ENCODE results near the gene CFAP221.

Gene CFAP221

DNA sequence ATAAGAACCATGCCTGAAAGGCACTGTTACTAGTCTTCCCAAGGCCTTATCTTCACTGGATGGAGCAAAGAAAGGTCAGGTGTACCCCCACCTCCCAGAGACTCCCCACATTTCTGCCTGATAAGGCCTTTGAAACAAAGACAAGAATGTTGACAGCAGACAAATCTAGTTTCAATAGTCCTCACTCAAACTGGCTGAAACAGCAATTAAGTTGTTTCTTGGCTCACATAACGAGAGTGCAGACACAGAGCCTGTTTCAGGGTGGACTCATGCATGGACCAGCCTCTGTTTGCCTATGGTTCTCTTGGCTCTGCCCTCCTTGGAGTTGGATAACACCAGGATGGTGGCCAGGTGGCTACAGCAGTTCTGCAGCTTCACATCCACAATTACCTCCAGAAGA is 7.5 kb upstream of the CFAP221 start:
- DNase-seq (ENCODE audit: low spot score), result no peak

DNA sequence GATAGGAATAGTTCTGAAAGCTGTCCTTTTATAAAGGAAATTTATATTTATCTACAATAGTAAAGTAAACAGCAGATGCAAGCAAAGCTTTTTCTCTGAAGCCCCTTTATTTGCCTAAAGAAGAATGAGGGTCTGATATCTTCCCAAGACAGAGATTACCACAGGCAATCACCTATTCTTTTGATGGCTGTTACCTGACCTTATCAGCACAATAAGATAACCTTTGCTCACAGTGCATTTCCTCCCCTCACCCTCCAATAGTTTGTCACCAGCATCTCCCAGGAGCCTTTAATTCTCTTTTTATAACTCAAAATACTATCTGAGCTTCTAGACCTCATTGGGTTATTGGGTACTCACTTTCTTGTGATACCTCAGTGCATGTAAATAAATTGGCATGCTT is 6.5 kb upstream of the CFAP221 start:
- no peak for DNase-seq (ENCODE audit: low spot score)

GRCh38 chr2:119541476-119541875 is 2.8 kb upstream of the CFAP221 start:
- no peak for DNase-seq (ENCODE audit: low spot score)

- no peak for DNase-seq (ENCODE audit: low spot score)
Observed at GRCh38 chr2:119544939-119545475, 758 bp downstream of the CFAP221 start.

DNA sequence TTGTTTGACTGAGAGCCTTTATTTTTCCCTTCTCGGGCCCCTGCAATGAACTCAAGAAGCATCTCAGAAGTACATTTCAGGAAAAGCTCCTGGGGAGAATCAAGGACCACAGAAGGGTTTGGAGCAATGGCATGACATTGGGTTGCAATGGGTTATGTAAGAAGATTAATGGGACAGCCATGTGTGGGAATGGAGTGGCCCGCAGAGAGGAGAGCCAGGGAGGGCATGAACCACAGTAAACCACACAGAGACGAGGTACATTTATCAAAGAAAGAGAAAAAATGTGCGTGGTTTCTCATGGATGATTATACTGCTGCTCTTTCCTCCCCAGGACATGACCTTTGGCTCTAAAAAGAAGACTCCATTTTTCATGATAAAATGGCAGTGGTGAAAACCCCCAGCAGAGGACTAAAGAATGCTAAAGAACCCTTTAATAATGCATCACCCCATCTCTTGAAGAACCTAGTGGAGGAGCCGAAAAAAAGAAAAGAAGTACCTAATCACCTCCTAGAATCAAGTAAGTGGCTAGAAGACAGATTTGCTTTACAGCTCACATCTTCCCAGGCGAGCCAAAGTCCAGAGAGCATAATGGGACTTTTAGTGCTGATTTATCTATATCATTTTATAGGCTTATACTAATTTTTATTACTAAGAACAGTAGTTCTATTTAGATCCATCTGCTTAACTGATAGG is 1.7 kb downstream of the CFAP221 start:
- DNase-seq (ENCODE audit: low spot score), result no peak

DNA sequence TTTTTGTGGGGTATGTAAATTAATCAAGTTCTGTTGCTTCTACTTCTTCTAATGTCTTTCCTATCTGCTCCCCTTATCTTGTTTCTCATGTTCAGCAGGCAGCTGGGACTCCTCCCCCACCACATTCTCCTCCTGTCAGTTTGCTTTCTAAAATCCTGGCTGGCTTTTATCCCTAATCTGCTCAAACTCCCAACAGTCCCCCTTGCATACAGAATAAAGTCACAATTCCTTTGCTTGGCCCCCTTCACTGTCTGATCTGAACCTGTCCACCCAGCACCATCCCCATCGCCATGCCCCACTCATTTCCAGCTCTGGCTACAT is 2.2 kb downstream of the CFAP221 start:
- DNase-seq (ENCODE audit: low spot score), result no peak

- DNase-seq (ENCODE audit: low spot score), result no peak
Observed at GRCh38 chr2:119548516-119549120, 4.4 kb downstream of the CFAP221 start.

DNA sequence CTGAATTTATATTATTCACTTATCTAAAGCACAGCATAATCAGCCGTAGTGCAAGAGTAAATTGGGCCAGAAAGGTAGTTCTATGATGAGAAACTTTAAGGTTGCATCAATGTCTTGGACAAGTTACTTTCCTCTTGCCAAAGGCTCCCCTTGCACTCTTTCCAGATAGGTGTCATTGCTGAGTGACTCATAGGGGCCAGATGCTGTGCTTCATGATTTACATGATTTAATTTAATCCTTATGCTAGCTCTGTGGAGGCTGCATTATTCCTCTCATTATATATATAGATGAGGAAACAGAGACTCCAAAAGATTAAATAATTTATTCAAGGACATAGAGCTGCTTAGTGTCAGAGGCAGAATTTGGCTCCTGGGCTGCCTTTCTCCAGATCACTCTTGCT is 5.0 kb downstream of the CFAP221 start:
- DNase-seq (ENCODE audit: low spot score), result no peak

DNA sequence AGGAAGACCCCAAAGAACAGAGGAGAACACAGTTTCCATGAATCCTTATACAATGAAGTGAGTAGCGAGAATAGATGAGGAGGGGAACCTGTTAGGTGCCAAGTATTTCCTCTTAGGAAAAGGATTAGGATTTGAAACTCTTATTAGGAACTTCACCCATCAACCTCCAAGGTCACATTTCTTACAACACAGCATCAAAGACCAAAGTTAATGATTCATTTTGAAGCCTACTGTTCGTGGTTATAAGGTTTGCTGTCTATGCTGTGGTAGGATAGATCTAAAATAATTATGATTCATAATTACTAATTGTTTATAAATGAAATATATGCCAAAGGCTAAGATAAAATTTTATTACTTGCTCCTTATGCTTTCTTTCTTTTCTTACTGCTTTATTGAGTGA is 6.1 kb downstream of the CFAP221 start:
- DNase-seq (ENCODE audit: low spot score), result peak; percentile 25

DNA sequence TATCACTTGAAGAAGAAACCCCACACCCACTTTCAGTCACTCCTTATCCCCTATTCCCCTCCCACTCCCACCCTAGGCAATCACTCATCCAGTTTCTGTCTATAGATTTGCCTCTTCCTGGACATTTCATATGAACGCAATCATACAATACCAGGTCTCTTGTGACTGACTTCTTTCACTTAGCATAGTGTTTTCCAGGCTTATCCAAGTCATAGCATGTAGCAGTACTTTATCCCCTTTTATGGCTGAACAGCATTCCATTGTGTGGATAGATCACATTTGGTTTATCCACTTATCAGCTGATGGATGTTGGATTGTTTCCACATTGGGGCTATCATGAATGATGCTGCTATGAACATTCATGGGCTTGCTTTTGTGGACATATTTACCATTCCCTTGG is 6.6 kb downstream of the CFAP221 start:
- no peak for DNase-seq (ENCODE audit: low spot score)

DNA sequence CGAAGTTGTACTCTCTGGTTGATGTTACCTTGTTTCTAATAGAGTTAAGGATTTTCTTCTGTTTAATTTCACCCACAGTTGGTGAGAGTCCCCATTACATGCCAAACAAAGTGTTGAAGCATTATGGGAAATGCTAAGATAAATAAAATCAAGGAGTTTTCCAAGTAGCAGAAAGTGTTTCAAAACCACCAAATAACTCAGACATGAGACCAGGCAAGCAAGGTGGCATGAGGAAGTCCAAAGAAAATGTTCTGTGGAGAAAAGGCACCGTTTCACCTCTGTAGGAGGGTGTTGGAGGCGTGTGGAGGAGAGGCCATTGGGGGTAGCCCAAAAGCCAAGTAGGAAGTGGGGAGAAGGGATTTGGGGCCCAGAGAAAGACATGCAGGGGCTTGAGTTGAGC is 8.7 kb downstream of the CFAP221 start:
- DNase-seq (ENCODE audit: low spot score), result no peak

- no peak for DNase-seq (ENCODE audit: low spot score)
Observed at GRCh38 chr2:119553687-119554344, 9.6 kb downstream of the CFAP221 start.

GRCh38 chr2:119565481-119565880 is 21.2 kb downstream of the CFAP221 start:
- no peak for DNase-seq (ENCODE audit: low spot score)

DNA sequence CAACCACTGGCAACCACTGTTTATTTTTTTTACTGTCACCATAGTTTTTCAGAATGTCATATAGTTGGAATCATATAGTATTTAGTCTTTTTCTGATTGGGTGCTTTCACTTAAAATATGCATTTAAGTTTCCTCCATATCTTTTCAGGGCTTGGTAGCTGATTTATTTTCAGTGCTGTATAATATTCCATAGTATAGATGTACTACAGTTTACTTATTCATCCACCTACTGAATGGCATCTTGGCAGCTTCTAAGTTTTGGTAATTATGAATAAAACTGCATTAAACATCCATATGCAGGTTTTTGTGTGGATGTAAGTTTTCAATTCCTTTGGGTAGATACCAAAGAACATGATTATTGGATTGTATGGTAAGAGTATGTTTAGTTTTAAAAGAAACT is 23.0 kb downstream of the CFAP221 start:
- no peak for DNase-seq (ENCODE audit: low spot score)

- no peak for DNase-seq (ENCODE audit: low spot score)
Observed at GRCh38 chr2:119574108-119574815, 30.0 kb downstream of the CFAP221 start.

- DNase-seq (ENCODE audit: low spot score), result no peak
Observed at GRCh38 chr2:119574864-119575263, 30.6 kb downstream of the CFAP221 start.

GRCh38 chr2:119575439-119575838 is 31.2 kb downstream of the CFAP221 start:
- DNase-seq (ENCODE audit: low spot score), result no peak

DNA sequence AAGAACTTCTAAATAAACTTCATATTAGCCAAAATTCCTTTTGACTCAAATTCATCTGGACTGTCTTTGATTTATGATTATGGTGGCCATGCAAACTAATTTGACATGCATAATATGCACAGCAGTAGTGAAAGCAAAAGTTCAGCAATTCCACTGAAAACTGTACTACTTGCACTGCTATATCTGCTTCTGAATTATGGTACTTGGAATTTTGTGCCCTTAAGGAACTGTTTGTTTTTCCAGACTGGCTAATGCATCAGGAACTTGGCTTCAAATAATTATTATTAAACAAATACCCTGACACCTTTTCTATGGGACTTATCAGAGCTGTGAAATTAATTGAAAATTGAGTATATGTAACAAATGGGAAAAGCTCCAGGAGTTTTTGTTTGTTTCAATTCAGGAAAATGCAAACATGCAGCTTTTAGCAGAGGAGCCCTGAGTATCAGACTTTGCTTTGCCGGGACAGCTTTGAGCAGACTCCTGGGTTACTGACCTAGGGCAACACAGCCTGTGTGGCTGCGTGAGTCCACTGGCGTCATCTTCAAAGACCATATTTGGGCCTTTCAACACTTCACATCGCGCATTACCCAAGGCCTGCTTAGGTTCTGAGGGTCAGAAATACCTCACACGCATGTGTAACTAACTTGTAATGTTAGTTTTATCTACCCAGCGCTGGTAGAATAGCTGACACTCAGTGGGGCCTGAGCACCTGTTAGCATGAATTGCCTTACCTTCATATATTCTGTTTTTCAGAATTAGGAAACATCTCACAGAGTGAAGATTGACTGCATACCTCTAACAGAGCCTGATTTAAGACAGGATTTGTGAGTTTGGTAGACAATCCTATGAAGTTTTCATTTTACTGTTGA is 35.4 kb downstream of the CFAP221 start:
- DNase-seq (ENCODE audit: low spot score), result no peak

GRCh38 chr2:119580550-119581072 is 36.4 kb downstream of the CFAP221 start:
- DNase-seq (ENCODE audit: low spot score), result no peak

DNA sequence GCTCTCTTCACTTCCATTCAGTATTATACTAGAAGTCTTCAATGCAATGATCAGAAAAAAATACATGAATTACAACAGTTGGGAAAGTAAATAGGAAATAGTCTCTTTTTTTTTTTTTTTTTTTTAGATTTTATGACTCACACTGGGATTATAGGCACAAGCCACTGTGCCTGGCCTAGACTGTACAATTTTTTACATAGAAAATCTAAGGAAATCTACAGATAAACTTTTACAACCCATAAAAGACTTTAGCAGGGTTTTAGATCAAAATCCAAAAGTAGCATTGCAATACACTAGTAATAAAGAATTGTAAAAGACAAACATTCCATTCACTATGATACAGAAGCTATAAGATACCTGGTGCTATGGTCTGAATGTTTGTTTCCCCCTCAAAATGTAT is 39.0 kb downstream of the CFAP221 start:
- DNase-seq (ENCODE audit: low spot score), result no peak

- no peak for DNase-seq (ENCODE audit: low spot score)
Observed at GRCh38 chr2:119584469-119584868, 40.2 kb downstream of the CFAP221 start.

GRCh38 chr2:119586085-119586484 is 41.8 kb downstream of the CFAP221 start:
- peak; percentile 2 for DNase-seq (ENCODE audit: low spot score)
